ENCODE measurements around the gene SLC12A4.
"Not testable (repeated sequence)": the region's sequence is repeated elsewhere in the genome, so short reads cannot be mapped to it uniquely, and the experiment has no call there.

SLC12A4 gene

GRCh38 chr16:67968400-67969253 lies at the start of gene SLC12A4:
SLC12A4 (minus strand) TSS chr16:67968637; CDS start chr16:67968553, 84 bp downstream.
- peak; percentile 68 for DNase-seq (ENCODE audit: low spot score)

GRCh38 chr16:68015681-68016080 lies 47.2 kb upstream of the SLC12A4 start, which contains the start of gene DPEP2NB:
DPEP2NB (minus strand) TSS chr16:68015911; CDS start chr16:68015770, 141 bp downstream.
- DNase-seq (ENCODE audit: low spot score): no peak

DNA sequence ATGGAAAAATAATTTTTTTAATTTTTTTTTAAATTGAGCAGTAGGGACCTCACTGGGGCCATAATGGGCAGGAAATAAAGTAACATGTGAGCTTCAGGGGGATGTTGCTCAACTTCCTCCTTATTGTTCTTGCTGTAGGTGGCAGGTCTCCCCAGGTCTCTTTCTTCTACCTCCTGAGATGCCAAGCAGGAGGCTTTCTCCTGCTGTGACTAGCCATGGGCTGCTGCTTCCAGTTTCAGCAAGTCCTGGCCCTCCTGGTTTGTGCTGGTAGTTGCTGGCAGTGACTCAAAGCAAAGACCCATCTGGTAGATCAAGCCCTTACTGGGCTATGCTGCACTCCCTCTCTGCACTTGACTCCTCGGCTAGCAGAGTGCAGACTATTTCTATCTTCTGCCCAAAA lies 45.0 kb upstream of the SLC12A4 start:
- DNase-seq (ENCODE audit: low spot score): no peak

DNA sequence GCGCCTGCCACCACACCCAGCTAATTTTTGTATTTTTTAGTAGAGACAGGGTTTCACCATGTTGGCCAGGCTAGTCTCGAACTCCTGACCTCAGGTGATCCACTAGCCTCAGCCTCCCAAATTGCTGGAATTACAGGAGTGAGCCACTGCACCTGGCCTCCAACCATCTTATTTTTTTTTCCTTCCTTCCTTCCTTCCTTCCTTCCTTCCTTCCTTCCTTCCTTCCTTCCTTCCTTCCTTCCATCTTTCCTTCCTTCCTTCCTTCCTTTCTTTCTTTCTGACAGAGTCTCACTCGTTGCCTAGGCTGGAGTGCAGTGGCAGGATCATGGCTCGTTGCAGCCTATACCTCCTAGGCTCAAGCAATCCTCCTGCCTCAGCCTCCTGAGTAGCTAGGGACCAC lies 41.4 kb upstream of the SLC12A4 start:
- not testable (repeated sequence) for DNase-seq (ENCODE audit: low spot score)

- no peak for DNase-seq (ENCODE audit: low spot score)
These were observed 40.8 kb upstream of the SLC12A4 start for GRCh38 chr16:68009157-68009735.

GRCh38 chr16:68005786-68006286 lies 37.4 kb upstream of the SLC12A4 start:
- DNase-seq (ENCODE audit: low spot score): no peak

- DNase-seq (ENCODE audit: low spot score): no peak
These were observed 36.8 kb upstream of the SLC12A4 start for GRCh38 chr16:68005211-68005610.

GRCh38 chr16:68003031-68003430 lies 34.6 kb upstream of the SLC12A4 start:
- no peak for DNase-seq (ENCODE audit: low spot score)

- no peak for DNase-seq (ENCODE audit: low spot score)
These were observed 32.0 kb upstream of the SLC12A4 start for GRCh38 chr16:68000450-68000849.

DNA sequence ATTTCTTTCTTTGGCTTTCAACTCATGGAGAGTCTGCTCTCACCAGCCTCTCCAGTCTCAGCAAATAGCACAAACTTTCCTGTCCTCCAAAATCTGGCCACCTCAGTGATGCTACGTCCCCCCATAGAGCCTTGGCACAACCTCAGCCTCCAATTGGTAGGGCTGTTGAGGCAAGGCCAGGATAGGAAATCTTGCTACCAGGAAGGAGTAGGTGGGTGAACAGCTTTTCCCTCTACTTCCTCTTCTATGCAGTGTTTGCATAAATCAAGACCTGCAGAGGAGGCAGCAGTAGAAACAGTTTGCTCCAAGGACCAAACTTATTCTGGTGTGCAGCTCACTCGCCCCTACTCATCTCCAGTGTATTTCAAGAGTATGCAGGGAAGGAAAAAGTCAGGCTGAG lies 31.5 kb upstream of the SLC12A4 start:
- DNase-seq (ENCODE audit: low spot score): no peak

DNA sequence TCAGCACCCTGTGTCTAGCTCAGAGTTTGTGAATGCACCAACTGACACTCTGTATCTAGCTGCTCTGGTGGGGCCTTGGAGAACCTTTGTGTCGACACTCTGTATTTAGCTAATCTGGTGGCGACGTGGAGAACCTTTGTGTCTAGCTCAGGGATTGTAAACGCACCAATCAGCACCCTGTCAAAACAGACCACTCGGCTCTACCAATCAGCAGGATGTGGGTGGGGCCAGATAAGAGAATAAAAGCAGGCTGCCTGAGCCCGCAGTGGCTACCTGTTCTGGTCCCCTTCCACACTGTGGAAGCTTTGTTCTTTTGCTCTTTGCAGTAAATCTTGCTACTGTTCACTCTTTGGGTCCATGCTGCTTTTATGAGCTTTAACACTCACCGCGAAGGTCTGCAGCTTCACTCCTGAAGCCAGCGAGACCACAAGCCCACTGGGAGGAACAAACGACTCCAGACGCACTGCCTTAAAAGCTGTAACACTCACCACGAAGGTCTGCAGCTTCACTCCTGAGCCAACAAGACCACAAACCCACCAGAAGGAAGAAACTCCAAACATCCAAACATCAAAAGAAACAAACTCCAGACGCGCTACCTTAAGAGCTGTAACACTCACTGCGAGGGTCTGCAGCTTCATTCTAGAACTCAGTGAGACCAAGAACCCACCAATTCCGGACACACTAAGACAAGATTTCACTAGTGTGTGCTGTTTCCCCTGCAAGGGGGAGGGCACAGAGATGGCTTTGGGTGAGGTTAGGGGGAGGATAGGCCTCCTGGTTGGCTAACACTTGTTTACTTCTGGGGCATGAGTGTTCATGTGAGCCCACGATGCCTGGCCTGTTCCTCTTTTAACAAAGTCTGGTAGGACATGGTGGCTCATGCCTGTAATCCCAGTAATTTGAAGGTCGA lies 30.6 kb upstream of the SLC12A4 start, which contains the start of gene DPEP2:
Gene DPEP2, minus strand, starts transcription at position 706 of the 910 bp plus-strand sequence. CDS start 6,272 bp downstream, outside the sequence.
- DNase-seq (ENCODE audit: low spot score): not testable (repeated sequence)

- DNase-seq (ENCODE audit: low spot score): not testable (repeated sequence)
These were observed 29.9 kb upstream of the SLC12A4 start for GRCh38 chr16:67998231-67998778.

DNA sequence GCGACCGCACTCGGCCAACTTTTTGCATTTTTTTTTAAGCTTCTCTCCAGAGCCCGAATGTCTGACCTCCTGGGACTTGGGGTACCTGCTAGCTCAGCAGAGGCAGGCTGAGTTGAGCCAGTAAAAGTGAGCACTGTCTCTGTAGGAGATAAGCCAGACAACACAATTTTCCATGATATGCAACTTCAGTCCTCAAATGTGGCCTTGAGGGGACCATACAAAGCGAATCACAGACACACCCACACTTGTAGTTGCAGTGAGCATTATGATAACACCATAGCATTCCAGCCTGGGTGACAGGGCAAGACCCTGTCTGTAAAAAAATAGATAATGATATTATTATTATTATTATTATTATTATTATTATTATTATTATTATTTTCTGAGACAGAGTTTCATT lies 28.2 kb upstream of the SLC12A4 start:
- no peak for DNase-seq (ENCODE audit: low spot score)

DNA sequence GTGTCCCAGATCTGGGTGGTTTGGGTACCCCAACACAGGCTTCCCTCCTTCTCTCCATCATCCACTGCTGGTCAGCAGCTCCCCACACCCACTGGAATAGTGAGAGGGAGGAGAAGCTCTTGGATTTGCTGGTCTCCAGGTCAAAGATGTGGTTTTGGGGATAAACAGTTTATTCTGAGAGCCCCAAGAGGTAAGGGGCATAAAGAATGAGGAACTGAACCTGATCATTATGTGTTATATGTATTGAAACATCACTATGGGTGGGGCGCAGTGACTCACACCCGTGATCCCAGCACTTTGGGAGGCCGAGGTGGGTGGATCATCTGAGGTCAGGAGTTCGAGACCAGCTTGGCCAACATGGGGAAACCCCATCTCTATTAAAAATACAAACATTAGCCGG lies 27.0 kb upstream of the SLC12A4 start:
- DNase-seq (ENCODE audit: low spot score): no peak

- DNase-seq (ENCODE audit: low spot score): not testable (repeated sequence)
These were observed 25.6 kb upstream of the SLC12A4 start for GRCh38 chr16:67994040-67994408.

DNA sequence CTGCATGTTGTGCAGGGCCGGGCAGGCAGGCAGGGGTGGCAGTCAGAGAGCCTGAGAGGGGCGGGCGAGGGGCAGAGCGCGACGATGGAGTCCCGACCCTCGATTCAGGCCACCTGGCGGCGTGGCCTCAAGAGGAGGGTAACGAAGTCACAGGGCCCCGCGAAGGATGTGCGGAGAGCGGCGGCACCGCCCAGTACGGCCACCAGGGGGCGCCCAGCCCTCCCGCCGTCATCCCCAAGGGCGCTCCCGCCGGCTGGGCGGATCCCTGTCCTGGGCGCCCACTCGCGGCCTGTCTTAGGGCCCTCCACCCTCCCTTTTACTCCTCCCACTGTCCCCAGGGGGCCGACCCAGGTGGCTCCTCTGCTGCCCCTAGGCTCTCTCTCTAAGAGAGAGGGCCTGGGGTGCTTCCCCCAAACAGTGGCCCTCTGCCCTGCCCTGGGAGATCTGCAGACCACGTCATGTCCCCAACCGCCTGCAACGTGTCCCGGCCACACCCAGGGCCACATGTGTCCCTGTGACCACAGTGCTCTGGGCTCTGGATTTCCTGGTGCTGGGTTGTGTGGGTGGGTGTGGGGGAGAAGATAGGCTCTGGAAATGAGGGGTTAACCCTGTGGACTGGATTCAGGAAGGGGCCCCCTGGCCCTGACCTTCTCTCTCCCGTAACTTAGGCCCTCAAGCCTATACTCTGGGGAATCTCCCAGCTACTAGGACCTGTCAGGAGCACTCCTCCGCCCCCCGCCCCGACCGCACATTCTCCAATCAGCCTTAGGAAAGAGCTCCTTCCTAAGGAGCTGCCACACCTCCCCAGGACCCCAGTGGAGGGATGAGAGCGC lies 25.0 kb upstream of the SLC12A4 start:
- peak; percentile 30 for DNase-seq (ENCODE audit: low spot score)

DNA sequence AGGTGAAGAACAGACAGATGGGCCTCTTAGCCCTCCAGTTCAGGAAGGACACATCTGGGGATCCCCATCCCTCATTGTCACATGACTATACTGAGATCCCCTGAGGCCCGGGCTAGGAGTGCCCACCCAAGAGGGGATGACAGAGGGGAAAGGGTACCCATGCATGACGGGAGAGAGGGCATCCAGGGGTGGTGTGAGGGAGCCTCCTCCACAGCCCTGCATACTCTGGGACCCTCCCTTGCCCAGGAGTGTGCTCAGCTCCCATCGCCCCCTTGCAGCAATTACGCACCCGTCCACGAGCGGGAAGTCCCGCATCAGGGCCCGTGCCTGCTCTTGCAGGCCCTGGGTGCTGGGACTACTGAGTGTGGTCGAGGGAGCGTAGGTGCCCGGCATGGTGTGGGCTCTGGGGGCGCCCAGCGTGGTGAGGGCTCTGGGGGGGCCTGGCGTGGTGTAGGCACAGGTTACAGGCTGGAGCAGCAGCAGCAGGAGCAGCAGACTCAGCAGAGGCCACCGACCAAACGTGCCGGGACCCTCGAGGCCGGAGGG lies 24.3 kb upstream of the SLC12A4 start:
- DNase-seq (ENCODE audit: low spot score): no peak

- no peak for DNase-seq (ENCODE audit: low spot score)
These were observed 21.6 kb upstream of the SLC12A4 start for GRCh38 chr16:67990018-67990386.

DNA sequence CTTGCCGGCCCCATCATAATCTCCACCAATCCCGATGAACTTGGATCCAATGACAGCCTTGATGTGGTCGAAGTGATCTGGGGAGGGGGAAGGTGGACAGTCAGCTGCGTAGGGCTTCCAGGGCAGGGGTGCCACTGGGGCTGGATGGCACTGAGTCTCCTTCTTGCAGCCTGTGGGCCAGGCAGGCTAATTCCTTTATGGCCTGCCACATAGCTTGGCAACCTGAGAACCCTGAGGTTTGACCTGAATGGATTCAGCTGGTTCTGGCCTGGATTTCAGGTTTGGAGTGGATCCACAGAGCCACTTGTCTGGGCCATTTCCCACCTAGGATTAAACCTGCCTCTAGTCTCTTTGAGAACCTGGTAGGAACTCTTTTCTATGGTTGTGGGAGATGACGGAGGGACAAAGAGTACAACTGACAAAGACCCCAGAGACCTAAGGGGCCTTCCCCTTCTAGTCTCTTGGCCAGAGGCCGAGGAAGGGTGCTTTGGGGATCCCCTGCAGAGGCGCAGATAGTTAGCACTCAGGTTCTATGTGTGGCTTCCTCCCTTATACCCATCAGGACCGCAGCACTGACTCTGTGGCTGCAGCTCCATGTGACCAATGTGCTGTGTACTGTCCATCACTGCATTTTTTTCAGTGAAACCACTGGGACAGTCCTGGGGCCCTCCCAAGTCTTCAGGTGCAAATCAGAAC lies 21.0 kb upstream of the SLC12A4 start:
- no peak for DNase-seq (ENCODE audit: low spot score)

DNA sequence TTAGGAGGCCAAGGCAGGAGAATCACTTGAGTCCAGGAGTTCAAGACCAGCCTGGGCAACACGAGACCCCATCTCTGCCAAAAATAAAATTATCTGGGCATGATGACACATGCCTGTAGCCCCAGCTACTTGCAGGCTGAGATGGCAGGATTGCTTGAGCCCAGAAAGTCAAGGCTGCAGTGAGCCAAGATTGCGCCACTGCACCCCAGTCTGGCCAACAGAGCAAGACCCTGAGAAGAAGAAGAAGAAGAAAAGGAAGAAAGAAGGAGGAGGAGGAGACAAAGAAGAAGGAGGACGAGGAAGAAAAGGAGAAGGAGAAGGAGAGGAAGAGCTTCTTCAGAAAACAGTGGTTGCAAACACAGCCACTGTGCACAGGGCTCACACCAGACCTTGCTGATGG lies 20.2 kb upstream of the SLC12A4 start:
- DNase-seq (ENCODE audit: low spot score): no peak
